K562 (cell line): Measurements from ENCODE around the gene HGF. TPM values are rescaled to one million over a fixed set of nuclear protein-coding genes. Genes with fewer than 3 reads are reported as not detected.

ENCODE experiments used
- ATAC-seq: fragments of 200-7000 bp; cut with Tn5 transposase; 3 replicates; pipeline ENCODE4 v1.9.1; 2020; ENCODE audit warnings: moderate library complexity
- BruUV-seq: library from RNA; stranded (reverse); fragments of 400-500 nt; replicated peaks from 2 replicates; lab custom pipeline; 2021; lab: Mats Ljungman, UMichigan
- CTCF ChIA-PET: fragments of 300-600 bp; formaldehyde crosslinking; extraction: SDS; loops from one replicate; lab custom pipeline; 2021; ENCODE audit warnings: low intra/inter-chr PET ratio; lab: Yijun Ruan, JAX
- POLR2A ChIA-PET: fragments of 300-600, 350-650 bp; sonication (Branson Sonifier 250); formaldehyde crosslinking; extraction: SDS; loops from one replicate; lab custom pipeline; 2021; ENCODE audit warnings: antibody characterized with exemption, inconsistent platforms; lab: Yijun Ruan, JAX
- DNase-seq, 4 experiments: peaks; one replicate each; pipeline versions ENCODE4 v3.0.0 to v3.0.0-alpha.2; 2011 to 2018; ENCODE audit warnings: low spot score in 3 of 4, mixed read lengths in 3 of 4; ENCODE audit errors: extremely low read depth in 1 of 4
- FAIRE-seq: peaks from 2 replicates; lab custom pipeline; 2011; peaks lifted over from hg19 to GRCh38; lab: Jason Lieb, UNC
- H2AFZ ChIP-seq: 2 replicates; pipeline ENCODE4 v1.6.0; 2011; ENCODE audit warnings: low read depth, low read length, control low read depth, inconsistent platforms
- H3K27ac ChIP-seq: fragments of 200-600 bp; 3 replicates; pipeline ENCODE4 v1.8.0; 2011; ENCODE audit warnings: low read depth, mild to moderate bottlenecking, control low read depth, inconsistent platforms, low read length, moderate library complexity, mixed read lengths; ENCODE audit errors: extremely low read depth
- H3K27me3 ChIP-seq, 2 experiments: fragments of 300-600 bp in 1 of 2; 2 replicates in 1 of 2; 3 replicates in 1 of 2; pipeline versions ENCODE4 v1.6.0 to v1.8.0; 2011; ENCODE audit warnings: inconsistent platforms in 2 of 2, low read length in 2 of 2, mild to moderate bottlenecking in 1 of 2, mixed read lengths in 1 of 2, moderate library complexity in 1 of 2; ENCODE audit not compliant: control insufficient read depth in 2 of 2, insufficient read depth in 2 of 2
- H3K36me3 ChIP-seq: fragments of 300-600 bp; 3 replicates; pipeline ENCODE4 v1.8.0; 2011; ENCODE audit warnings: mild to moderate bottlenecking, low read length, inconsistent platforms; ENCODE audit not compliant: control insufficient read depth, insufficient read depth
- H3K4me1 ChIP-seq, 2 experiments: fragments of 200-600 bp in 1 of 2; replicated peaks in 1 of 2; 2 replicates in 1 of 2; 3 replicates in 1 of 2; pipeline versions ENCODE4 v1.5.1 to v1.8.0; 2011; ENCODE audit warnings: inconsistent platforms in 2 of 2, low read length in 2 of 2, mild to moderate bottlenecking in 1 of 2, mixed read lengths in 1 of 2, moderate library complexity in 1 of 2; ENCODE audit not compliant: control insufficient read depth in 2 of 2, insufficient read depth in 2 of 2
- H3K4me2 ChIP-seq: 2 replicates; pipeline ENCODE4 v1.6.1; 2011; ENCODE audit warnings: low read length, control low read depth, inconsistent platforms, mixed read lengths; ENCODE audit not compliant: insufficient read depth
- H3K4me3 ChIP-seq: fragments of 200-600 bp; sonication (generic), shearing (Covaris generic); 2 replicates; pipeline ENCODE4 v1.5.1; 2016; ENCODE audit warnings: control low read depth, inconsistent platforms
- H3K79me2 ChIP-seq: fragments of 200-600 bp; 3 replicates; pipeline ENCODE4 v1.8.0; 2011; ENCODE audit warnings: low read length, inconsistent platforms; ENCODE audit not compliant: control insufficient read depth, insufficient read depth
- H3K9ac ChIP-seq, 2 experiments: 2 replicates each; pipeline versions ENCODE4 v1.6.0 to v1.6.1; 2011; ENCODE audit warnings: low read depth in 2 of 2, low read length in 2 of 2, control low read depth in 1 of 2, inconsistent platforms in 1 of 2, mild to moderate bottlenecking in 1 of 2, mixed read lengths in 1 of 2; ENCODE audit not compliant: insufficient read depth in 1 of 2
- H3K9me1 ChIP-seq: one replicate; pipeline ENCODE4 v1.6.0; 2011; ENCODE audit warnings: inconsistent platforms, mild to moderate bottlenecking, low read length, moderate library complexity; ENCODE audit not compliant: control insufficient read depth, insufficient read depth
- H3K9me3 ChIP-seq: replicated peaks from 2 replicates; pipeline ENCODE4 v1.5.1; 2011; ENCODE audit warnings: low read depth, low read length, inconsistent platforms; ENCODE audit not compliant: control insufficient read depth, insufficient read depth
- H4K20me1 ChIP-seq: replicated peaks from 2 replicates; pipeline ENCODE4 v1.6.1; 2011; ENCODE audit warnings: low read length, inconsistent platforms, mixed read lengths; ENCODE audit not compliant: control insufficient read depth, insufficient read depth
- E2F3 ChIP-seq: fragments of 250-450 bp; sonication (Bioruptor Pico); IDR thresholded peaks from 2 replicates; pipeline ENCODE4 v1.4.0; 2020; ENCODE audit warnings: mild to moderate bottlenecking
- ETV1 ChIP-seq: fragments of 450-650 bp; conservative IDR thresholded peaks from 2 replicates; pipeline ENCODE4 v1.6.1; 2016; ENCODE audit warnings: missing genetic modification characterization, control low read depth, low read depth, missing compliant biosample characterization
- MLLT1 ChIP-seq, 2 experiments: fragments of 450-650 bp; IDR thresholded peaks; 2 replicates each; pipeline ENCODE4 v1.6.1; 2016
- MYNN ChIP-seq, 2 experiments: sonication (generic); formaldehyde crosslinking in 1 of 2; IDR thresholded peaks; 2 replicates each; pipeline versions ENCODE4 v1.5.0 to v1.6.1; 2016 to 2020; ENCODE audit warnings: antibody characterized with exemption in 1 of 2, missing genetic modification reagents in 1 of 2
- PREB ChIP-seq: sonication (generic); formaldehyde crosslinking; IDR thresholded peaks from 2 replicates; pipeline ENCODE4 v1.8.1; 2023; ENCODE audit warnings: mild to moderate bottlenecking, missing genetic modification reagents
- ZNF512 ChIP-seq: IDR thresholded peaks from 2 replicates; pipeline ENCODE4 v1.6.1; 2016; ENCODE audit warnings: missing genetic modification characterization, missing compliant biosample characterization
- ZNF740 ChIP-seq, 3 experiments: fragments of 200-800 bp in 1 of 3; sonication (Bioruptor generic) in 1 of 3; sonication (generic) in 1 of 3; formaldehyde crosslinking in 1 of 3; IDR thresholded peaks; 2 replicates each; pipeline versions ENCODE4 v1.6.1 to v1.8.0; 2016 to 2022; ENCODE audit warnings: mild to moderate bottlenecking in 2 of 3, missing compliant biosample characterization in 2 of 3, missing genetic modification characterization in 2 of 3, missing genetic modification reagents in 1 of 3
- WGBS: fragments of 100-300 bp; shearing (Covaris generic); methylation state at CpG from one replicate; pipeline ENCODE4 v1.1.6; 2016; ENCODE audit warnings: low coverage, mixed read lengths; ENCODE audit not compliant: insufficient coverage; ENCODE audit errors: missing lambda C conversion rate; 5-methylcytosine and 5-hydroxymethylcytosine counted together
- in situ Hi-C: fragments of 300-500 bp; cut with MboI; formaldehyde crosslinking; loops from 4 replicates; pipeline ENCODE4 v1.15.0; 2018; ENCODE audit warnings: inconsistent platforms, mixed read lengths
- intact Hi-C: fragments of 100-400 bp; cut with micrococcal nuclease; formaldehyde crosslinking; loops from 2 replicates; pipeline ENCODE4 v1.14.2; 2022
- polyA plus RNA-seq, 8 experiments: library from polyadenylated mRNA; depleted of rRNA in 4 of 8; stranded (reverse) in 5 of 8; unstranded in 3 of 8; fragments of >200 nt; fragmentation: Nextera tagmentation in 2 of 8; fragmentation: Illumina TruSeq in 1 of 8; extraction: Ambion mirVana in 2 of 8; extraction: Trizol in 1 of 8; gene quantifications; 2 replicates each; pipeline versions ENCODE4 v1.2.1 to v1.2.3, GENCODE V29; 2011 to 2014; ENCODE audit warnings: inconsistent platforms in 1 of 8, missing spikeins in 1 of 8
- total RNA-seq, 7 experiments: library from RNA; depleted of rRNA in 6 of 7; stranded (reverse); fragments of >200 nt in 6 of 7; fragmentation: Illumina TruSeq in 2 of 7; extraction: Trizol in 2 of 7; gene quantifications; 2 replicates each; pipeline versions ENCODE4 v1.2.1 to v1.2.3, GENCODE V29; 2011 to 2021; ENCODE audit warnings: low replicate concordance in 1 of 7

Gene HGF
- total and polyA plus RNA-seq, 9 of the 15 experiments (the other 6 are each of a cell fraction or from before 2014, with no cell fraction given): 0.02 TPM; not detected in 8

- POLR2A ChIA-PET: no interaction called here
- no TSS peak for BruUV-seq
- 0% methylated on average over 9 of the region's 9 CpGs for WGBS
Observed at GRCh38 chr7:81743201-81743600, 26.6 kb downstream of the HGF start.

GRCh38 chr7:81740403-81740802 is 29.4 kb downstream of the HGF start:
- H3K4me2 ChIP-seq: no peak overlapping the region
- H2AFZ ChIP-seq: no peak overlapping the region
- H3K79me2 ChIP-seq: no peaks in the 10 kb centered on the region
- no peaks in the 10 kb centered on the region for H3K4me1 ChIP-seq
- no peaks in the 10 kb centered on the region for H3K9me3 ChIP-seq
- BruUV-seq: no TSS peak
- ATAC-seq (no peak), FAIRE-seq (no peak), DNase-seq (no peak)
- no peak overlapping the region for H3K9ac ChIP-seq
- POLR2A ChIA-PET: no interaction called here
- intact Hi-C loops (no loop called here), in situ Hi-C loops (no loop called here)
- H3K27ac ChIP-seq: no peak overlapping the region
- H4K20me1 ChIP-seq: no peaks in the 10 kb centered on the region
- H3K9me1 ChIP-seq: no peaks in the 10 kb centered on the region
- CTCF ChIA-PET: no interaction called here
- H3K27me3 ChIP-seq: no peaks in the 10 kb centered on the region
- H3K36me3 ChIP-seq: no peaks in the 10 kb centered on the region
- H3K4me3 ChIP-seq: no peak overlapping the region
- TF ChIP-seq MYNN (IDR thresholded peaks at IDR 0.05): no peak
- no peak for TF ChIP-seq MYNN (CRISPR knock-in tag; IDR thresholded peaks at IDR 0.05)
- no peak for TF ChIP-seq E2F3
- TF ChIP-seq ETV1 (tag): no peak
- TF ChIP-seq PREB (CRISPR knock-in tag): no peak
- TF ChIP-seq ZNF740 (CRISPR knock-in tag; IDR thresholded peaks at IDR 0.05): no peak
- TF ChIP-seq ZNF740 (tag; IDR thresholded peaks at IDR 0.05): no peak
- no peak for TF ChIP-seq MLLT1 (IDR thresholded peaks at IDR 0.05)

More at GRCh38 chr7:81743201-81743600, 26.6 kb downstream of the HGF start:
- intact Hi-C loops: no loop called here
- Histone ChIP-seq H3K4me1 (no peaks in the 10 kb centered on the region), H3K4me3 (no peak overlapping the region), H3K4me2 (no peak overlapping the region), H3K36me3 (no peaks in the 10 kb centered on the region)
- CTCF ChIA-PET: no interaction called here
- in situ Hi-C loops: no loop called here
- no peak for ATAC-seq
- TF ChIP-seq ZNF512 (tag): no peak
- TF ChIP-seq, all 486 proteins: peak for 0
- Histone ChIP-seq H3K9me1 (no peaks in the 10 kb centered on the region), H4K20me1 (no peaks in the 10 kb centered on the region), H2AFZ (no peak overlapping the region), H3K27ac (no peak overlapping the region), H3K79me2 (no peaks in the 10 kb centered on the region), H3K27me3 (no peaks in the 10 kb centered on the region), H3K9me3 (no peaks in the 10 kb centered on the region), H3K9ac (no peak overlapping the region)
- no peak for FAIRE-seq
- no peak for DNase-seq
